Posterior cingulate gyrus (tissue), 11 donors: Measurements from ENCODE around the gene DAB1.

Experiments used
- DNase-seq, 10 donors: peaks; one replicate each; pipeline versions ENCODE4 v3.0.0 to v3.0.0-alpha.2; 2020 to 2021; ENCODE audit warnings: mixed read lengths in 3 of 10
- intact Hi-C: fragments of 100-400 bp; cut with DNase I; formaldehyde crosslinking; loops from one replicate; pipeline ENCODE4 v1.15.1; 2023

DAB1 gene

DNA sequence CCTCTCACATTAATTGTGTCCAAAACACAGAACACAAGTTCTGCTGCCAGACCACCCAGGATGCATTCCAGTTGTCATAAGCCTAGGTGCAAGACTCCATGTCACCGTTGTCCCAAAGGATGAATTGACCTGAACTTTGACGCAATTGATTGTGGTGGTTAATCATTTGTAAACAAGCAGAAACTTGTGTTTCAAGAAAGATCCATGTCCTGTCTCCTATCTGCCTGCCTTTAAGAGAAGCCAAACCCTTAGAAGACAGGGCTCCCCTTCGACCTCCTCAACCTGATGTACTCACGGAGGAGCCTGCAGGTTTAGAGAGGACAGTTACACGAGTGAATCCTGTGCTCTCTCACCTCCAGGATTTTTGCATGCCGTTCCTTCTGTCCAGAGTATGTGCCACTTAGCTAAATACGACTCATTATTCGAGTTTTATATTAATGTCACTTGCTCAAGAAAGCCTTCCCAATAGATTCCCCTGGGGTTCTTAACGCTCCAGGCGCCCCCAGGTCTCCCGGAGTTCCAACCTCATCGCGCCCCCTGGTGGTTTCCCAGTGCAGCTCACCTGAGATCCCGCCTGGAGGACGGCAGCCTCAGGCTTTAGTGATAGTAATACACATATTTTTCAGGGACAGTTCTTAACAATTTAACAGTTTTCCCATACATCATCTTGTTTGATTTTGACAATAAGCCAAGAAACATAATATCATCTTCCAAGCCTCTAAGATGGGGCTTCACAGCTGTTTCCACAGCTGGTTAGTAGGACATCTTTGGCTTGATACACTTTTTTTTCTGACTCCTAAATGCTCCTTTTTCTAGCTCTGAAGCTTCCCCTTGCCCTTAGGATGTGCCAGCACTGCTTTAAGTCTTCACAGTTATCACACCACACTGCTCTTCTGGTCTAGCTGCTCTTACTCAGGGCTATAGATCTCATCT is 455.7 kb downstream of the DAB1 start:
- intact Hi-C loops = no loop called here
- no peak for DNase-seq

DNA sequence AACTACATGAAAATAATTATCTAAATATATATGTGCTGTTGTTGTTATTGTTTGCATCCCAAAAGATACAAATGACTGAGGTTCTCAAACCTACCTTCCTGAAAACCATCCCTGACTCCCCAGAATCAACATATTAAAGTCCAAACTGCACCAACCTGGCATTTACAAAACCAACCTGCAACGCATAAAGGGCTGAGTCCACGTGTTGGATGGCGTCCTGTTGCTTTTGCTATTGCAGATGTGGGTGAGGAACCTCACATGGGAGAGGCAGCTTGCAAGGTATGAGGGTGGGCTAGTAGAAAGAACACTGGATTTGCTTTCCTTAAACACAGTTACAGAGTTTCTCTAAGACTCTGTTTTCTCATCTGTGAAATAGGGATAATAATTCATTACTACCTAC is 456.5 kb downstream of the DAB1 start:
- no peak for DNase-seq
- intact Hi-C loops = no loop called here

DNA sequence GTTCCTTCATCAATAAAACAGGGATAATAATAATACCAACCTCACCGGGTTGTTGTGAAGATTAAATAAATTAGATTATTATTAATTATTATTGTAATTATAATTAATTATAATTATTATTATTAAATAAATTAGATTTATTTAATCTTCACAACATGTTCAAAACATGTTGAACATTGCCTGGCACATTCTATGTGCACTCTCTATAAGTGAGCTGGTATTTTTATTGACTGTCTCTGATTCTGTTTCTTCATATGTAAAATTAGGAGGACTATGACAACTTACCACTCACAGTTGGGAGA is 457.2 kb downstream of the DAB1 start:
- no peak for DNase-seq
- intact Hi-C loops = no loop called here

DNA sequence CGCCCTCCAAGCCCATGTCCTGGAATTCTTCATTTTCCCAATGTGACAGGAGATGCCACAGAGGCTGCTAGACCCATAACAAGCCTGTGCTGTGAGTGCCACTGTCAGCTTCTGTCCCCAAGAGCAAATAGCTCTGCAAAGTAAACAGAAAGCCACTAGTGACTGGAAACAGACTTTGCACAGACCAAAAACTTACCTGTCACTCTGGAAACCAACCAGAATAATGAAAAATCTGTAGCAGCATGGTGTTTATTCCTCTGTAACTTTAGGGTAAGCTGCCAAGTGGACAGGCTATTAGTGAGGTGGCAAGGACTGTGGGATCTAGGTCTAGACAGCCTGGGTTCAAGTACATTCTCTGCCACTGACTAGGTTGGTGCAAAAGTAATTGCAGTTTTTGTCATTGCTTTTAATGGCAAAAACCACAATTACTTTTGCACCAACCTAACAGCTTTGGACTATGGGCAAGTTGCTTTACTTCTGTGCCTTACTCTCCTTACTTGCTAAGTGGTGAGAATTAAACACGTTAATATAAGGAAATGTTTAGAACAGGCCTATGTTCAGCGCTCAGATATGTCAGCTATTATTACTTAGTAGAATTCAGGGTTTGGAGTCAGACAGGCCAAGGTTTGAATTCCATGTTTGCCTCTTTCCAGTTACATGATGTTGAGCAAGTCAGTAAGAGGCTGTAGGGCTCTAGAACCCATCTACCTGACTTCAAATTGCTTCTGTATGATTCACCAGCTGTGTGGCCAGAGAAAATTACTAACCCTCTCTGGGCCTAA is 457.8 kb downstream of the DAB1 start, which contains the start of gene C8B:
Gene C8B, minus strand, starts transcription at position 100 of the 782 bp plus-strand sequence. Its CDS starts 67 bp downstream, at position 33.
- intact Hi-C loops = no loop called here
- DNase-seq = no peak

DNA sequence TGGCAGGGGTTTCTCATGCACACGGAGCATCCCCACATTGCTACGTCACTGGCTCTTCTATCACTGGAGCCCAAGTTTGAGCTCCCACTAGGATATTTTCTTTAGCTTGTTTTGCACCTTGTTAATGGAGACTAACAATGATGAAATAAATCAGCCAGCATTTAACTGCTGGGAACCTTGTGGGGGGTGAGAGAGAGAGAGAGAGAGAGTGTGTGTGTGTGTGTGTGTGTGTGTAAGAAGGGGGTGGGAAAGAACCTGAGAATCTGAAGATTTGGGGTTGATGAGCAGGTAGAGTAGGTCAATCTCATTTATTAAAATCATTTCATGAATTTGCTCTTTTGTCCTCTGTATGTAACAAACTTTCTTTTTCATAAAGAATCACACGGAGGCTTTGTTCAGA is 458.7 kb downstream of the DAB1 start:
- intact Hi-C loops = no loop called here
- no peak for DNase-seq

DNA sequence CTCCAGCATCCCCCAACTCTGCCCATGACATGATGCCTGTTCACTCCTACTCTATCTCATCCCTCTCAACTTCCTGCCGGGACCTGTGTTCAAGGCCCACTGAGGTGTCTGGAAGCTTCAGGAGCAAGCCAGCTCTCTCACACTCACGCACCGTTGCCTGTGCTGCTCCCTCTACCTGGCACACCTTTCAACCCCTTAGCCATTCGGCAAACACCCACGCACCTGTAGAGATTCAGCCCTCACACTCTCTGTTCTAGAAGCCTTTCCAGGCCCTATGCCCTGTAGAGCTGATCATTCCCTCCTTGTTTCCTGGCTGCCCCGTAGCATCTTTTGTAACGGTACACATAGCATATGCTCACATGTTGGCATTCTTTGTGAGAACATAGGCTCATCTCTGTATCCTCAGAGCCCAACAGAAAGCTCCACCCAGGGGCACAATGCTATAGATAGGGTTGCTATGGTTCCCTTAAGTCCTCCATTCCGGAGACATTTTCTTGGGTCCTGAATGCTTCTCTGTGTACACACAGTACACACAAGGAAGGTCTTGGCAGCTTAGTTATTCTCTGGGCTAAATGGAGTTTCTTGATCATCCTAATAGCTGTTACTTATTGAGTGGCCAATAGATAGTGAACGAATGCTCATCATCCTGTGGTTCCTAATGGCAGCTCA is 459.4 kb downstream of the DAB1 start:
- intact Hi-C loops = no loop called here
- no peak for DNase-seq

DNA sequence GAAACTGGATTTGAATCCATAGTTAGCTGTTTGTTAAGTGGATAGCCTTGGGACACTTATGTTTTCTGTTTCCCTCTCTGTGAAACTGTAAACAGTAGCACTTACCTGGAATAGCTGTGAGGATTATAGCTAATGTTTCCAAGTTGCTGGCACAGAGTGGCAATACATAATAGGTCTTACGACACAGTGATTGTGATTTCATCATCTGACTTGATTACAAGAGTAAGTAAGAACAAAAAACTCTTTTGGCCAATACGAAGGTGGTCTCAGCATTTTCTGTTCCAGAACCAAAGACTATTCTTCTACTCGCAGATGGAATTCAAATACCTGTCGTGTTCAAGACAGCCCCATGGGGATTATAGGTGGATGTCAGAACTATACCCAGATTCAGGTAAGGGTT is 460.2 kb downstream of the DAB1 start:
- DNase-seq = no peak
- intact Hi-C loops = no loop called here

DNA sequence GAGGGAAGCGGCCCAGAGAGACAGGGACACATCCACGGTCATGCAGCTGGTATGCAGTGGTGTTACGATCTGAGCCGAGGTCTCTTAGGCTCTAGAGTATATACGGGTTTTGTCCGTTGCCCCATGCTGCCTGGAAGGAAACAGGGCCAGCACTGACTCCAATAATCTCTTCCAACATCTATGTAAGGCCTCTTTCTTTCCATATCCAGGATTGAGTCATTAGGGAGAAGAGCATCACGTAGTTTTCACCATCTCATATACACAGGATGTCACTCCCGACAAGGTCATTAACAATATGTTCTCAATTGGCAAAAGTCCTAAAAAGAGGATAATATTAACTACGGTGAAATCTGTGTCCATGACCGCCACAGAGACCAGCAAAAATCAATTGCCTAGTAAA is 462.4 kb downstream of the DAB1 start:
- DNase-seq = no peak
- intact Hi-C loops = no loop called here

DNA sequence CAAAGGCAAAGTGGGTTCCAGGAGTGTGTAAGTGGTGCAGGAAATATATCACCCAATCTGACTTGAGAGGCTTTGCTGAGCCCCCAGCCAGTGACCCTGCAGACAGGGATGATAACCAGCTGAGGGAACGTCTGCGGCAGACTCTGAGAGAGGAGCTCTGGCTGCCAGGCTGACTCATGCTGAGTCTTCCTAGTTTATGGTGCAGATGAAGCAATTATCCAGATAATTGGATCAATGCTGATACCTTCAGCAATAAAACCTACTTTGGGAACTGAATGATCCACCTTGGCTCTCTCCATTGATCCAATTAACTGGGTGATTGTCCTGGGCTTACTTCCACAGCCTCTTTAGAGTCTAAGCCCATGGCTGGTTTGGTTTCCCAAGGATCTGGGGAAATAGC is 465.3 kb downstream of the DAB1 start:
- intact Hi-C loops = no loop called here
- DNase-seq = no peak

DNA sequence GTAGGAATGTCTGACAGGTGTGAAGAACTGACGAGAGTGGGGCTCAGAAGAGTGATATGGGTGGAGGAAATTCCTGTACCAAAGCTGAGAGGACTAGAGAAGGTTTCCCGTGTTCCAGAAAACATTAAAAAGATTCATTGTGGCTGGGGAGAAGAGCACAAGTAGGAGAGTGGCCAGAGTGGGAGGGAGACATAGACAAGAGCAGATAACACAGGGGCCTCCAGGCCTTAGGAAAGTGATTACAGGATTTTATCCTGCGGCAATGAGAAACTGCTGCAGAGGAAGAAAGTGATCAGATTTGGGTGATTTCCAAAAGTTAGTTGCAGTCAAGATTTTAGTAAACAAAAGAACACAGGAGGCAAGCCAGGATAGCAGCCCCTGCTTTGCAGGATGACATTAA is 465.9 kb downstream of the DAB1 start:
- intact Hi-C loops = no loop called here
- DNase-seq = no peak

DNA sequence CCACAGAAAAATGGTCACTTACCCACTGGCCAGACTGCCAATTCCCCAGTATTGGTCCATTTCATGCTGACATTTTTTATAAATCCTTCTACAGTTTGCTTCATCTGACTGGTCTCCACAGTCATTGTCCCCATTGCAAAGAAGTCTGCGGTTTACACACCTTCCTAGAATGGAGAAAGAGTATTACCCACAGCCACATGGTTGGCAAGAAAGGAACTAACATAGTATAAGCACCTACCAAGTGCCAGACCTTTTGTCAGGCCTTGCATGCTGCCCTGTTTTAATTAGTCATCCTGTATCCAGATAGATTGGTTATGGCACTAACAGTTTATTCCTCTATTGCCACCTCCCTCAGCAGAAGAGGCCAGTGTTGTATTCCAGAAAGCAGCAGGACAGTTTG is 469.2 kb downstream of the DAB1 start:
- intact Hi-C loops = no loop called here
- DNase-seq = no peak

DNA sequence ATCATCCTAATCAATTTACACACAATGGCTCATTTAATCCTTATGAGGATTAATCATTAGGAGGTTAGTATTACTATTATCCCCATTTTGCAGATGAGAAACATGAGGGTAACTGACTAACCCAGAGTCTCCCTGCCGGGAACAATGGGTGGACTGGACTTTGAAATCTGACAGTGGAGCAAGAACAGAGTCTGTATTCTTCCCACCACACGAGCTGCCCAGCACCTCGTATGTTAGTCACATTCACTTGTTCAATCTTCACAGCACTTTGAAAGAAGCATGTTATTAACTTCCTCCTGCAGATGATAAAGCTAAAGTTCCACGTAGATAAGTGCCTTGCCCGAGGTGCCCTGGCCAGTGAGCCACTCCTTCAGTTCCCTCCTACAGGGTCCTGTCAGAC is 470.5 kb downstream of the DAB1 start:
- no peak for DNase-seq
- intact Hi-C loops = no loop called here

DNA sequence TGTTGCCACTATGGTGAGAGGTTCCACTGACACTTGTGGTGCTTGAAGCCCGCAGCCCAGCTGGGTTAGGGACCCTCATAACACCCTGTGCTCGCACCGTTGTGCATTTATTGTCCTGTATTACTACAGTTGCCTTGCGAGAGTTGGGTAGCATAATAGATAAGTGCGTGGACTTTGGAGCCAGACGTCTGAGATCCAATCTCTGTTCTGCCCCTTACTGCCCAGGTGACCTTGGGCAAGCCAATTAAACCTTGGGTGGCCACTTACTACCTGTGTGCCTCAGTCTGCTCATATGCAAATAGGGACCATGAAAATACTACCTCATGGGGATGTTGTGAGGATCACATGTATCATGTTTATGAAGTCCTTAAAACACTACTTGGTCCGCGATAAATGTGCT is 471.4 kb downstream of the DAB1 start:
- intact Hi-C loops = no loop called here
- DNase-seq = no peak

DNA sequence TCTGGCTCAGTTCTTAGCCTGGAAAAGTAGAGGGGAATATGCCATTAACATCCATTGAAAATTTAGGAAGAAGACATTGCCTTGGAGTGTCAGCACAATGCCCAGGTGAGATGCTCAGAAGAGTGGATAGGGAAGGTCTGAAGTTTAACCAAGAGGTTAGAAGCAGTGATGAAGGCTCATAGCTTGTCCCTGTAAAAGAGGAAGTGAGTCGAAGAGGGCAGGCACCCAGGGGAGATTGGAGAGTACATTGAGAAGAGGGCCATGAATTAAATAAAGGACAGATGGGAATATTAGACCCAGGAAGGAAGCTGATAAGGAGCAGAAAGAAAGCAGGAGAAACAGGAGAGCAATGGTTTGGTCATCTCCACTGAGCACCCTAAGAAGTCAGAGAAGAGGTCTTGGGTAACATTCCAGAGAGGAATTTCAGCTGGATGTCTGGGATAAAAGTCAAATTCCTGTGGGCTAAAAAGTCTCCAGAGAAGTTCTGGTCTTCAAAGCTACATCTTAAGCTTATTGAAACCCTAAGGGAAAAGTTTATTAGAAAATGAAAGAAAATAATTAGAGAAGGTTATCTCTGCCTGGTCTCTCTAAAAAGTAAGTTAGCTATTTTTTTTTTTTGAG is 475.3 kb downstream of the DAB1 start:
- intact Hi-C loops = no loop called here
- no peak for DNase-seq
